Measurements from ENCODE around the gene TMEM164.

DNA sequence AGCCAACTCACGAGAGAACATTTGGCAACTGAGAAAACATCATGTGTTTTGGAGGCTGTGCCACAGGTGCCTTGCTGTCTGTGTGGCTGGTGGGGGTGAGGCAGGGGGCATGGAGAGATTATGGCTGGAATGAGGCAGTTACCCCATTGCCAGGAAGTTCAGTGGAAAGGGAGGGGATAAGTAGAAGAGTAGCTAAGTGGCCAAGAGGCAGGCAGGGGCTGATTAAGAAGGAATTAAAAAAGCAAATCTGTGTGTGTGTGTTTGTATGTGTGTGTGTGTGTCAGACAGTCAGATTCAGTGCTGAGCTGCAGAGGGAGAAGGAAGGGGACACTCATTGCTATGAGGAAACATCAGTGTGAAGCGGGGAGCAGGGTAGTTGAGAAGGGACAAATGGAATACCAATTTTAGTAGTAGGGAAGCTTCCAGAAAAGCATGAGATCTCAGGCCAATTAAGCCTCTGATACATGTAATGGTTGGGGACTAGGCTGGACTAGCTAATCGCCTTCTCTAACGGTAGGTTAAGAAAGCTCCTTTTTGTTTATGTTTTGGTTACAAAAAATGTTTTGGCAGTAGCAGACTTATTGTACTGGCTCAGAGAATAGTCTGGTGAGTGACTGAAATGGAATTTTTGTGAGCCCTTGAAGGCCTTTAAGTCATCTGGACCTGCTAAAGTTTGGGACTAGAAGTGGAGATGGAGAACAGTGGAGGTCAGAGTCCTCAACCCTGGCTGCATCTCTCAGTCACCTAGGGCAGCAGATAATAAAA lies 18.5 kb downstream of the TMEM164 start:
- TF ChIP-seq CTCF (IDR thresholded peaks at IDR 0.05) (no peak), POLR2A (IDR thresholded peaks at IDR 0.05) (no peak)

All from right lobe of liver (tissue), 4 donors.